Measurements from ENCODE around the gene GOLGB1. TPM values are rescaled to one million over a fixed set of nuclear protein-coding genes. Genes with fewer than 3 reads are reported as not detected.

GOLGB1 gene
- total and polyA plus RNA-seq, 10 of the 15 experiments (the other 5 are each of a cell fraction or from before 2014, with no cell fraction given), result 7.4 to 34.5 (median 21.8) TPM

GRCh38 chr3:121749276-121750086 lies at the start of gene GOLGB1 (continued):
- TF ChIP-seq REST (IDR thresholded peaks at IDR 0.05; ENCODE audit: low read depth, low read length), result peak; percentile 19; the same call in 1 of the 2 replicates
- TF ChIP-seq ELK1 (IDR thresholded peaks at IDR 0.05; ENCODE audit: low read depth, low read length), result 0 out of 2 replicates have a peak, but pooled peaks have one; percentile 20
- TF ChIP-seq E2F4 (IDR thresholded peaks at IDR 0.05; ENCODE audit: low read depth, low read length), result no peak
- peak; percentile 64 for TF ChIP-seq RELB (IDR thresholded peaks at IDR 0.05; ENCODE audit: low read depth)
- no peak for TF ChIP-seq ESRRA (IDR thresholded peaks at IDR 0.05; ENCODE audit: low read length)
- peak; percentile 98 for TF ChIP-seq ZBTB40 (IDR thresholded peaks at IDR 0.05; ENCODE audit: borderline replicate concordance)
- no peak for TF ChIP-seq TAF1 (IDR thresholded peaks at IDR 0.05; ENCODE audit: borderline replicate concordance, low read depth, low read length)
- peak; percentile 82; the same call in 1 of the 2 replicates for TF ChIP-seq SMAD5 (IDR thresholded peaks at IDR 0.05; ENCODE audit: low read depth)
- TF ChIP-seq BRCA1 (IDR thresholded peaks at IDR 0.05; ENCODE audit: low read depth, low read length), result no peak
- TF ChIP-seq EGR1 (IDR thresholded peaks at IDR 0.05; ENCODE audit: borderline replicate concordance in 1 of 2, low read depth in 2 of 2, low read length in 2 of 2), result peak in 1 of 2 experiments; percentile 33; a peak in 1 of 3 replicates
- TF ChIP-seq SP1 (IDR thresholded peaks at IDR 0.05; ENCODE audit: low read depth, low read length), result peak; percentile 90
- no peak for TF ChIP-seq ZNF384 (IDR thresholded peaks at IDR 0.05; ENCODE audit: borderline replicate concordance, low read depth, low read length)
- TF ChIP-seq EED (IDR thresholded peaks at IDR 0.05; ENCODE audit: low read depth), result peak; percentile 33; the same call in 1 of the 2 replicates

Data from GM12878 (cell line).